Central memory CD4-positive, alpha-beta T cell (primary cell): Measurements from ENCODE around the gene KRTAP4-1.
"Not testable (repeated sequence)": the region's sequence is repeated elsewhere in the genome, so short reads cannot be mapped to it uniquely, and the experiment has no call there.

Source experiments
- DNase-seq: peaks from one replicate; pipeline ENCODE4 v3.0.0; 2022
- total RNA-seq, 3 experiments: gene quantifications; one replicate each; lab custom pipeline; 2026; lab: John Stamatoyannopoulos, UW

KRTAP4-1 gene
- 0 reads per million in 3 experiments for total RNA-seq

DNA sequence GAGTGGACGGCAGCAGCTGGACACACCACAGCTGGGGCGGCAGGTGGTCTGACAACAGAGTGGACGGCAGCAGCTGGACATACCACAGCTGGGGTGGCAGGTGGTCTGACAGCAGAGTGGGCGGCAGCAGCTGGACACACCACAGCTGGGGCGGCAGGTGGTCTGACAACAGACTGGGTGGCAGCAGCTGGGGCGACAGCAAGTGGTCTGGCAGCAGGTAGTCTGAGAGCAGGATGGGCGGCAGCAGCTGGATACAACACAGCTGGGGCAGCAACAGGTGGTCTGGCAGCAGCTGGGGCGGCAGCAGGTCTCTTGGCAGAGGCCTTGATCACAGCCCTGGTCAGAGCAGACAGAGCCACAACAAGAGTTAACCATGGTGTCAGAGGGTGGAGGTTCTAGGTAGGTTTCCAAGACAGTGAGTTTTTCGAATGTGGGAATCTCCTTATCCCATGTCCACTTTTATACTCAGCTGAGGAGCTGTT, at the start of gene KRTAP4-1:
Gene KRTAP4-1 (minus strand): TSS at position 432 of the 482 bp plus-strand sequence. CDS start 57 bp downstream, at position 375.
- DNase-seq, result no peak

DNA sequence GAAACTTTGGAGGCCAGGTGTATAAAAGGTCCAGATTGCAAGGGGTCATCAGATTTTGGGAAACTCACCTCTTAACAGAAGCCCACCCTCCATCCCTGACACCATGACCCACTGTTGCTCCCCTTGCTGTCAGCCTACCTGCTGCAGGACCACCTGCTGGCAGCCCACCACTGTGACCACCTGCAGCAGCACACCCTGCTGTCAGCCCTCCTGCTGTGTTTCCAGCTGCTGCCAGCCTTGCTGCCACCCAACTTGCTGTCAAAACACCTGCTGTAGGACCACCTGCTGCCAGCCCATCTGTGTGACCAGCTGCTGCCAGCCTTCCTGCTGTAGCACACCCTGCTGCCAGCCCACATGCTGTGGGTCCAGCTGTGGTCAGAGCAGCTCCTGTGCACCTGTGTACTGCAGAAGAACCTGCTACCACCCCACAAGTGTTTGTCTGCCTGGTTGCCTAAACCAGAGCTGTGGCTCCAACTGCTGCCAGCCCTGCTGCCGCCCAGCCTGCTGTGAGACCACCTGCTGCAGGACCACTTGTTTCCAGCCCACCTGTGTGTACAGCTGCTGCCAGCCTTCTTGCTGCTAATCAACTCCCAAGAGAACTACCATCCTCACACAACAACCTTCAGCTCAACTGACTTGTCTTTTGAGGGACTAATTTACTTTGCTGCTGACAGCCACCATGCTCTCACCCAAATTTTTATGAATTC, 47.8 kb upstream of the KRTAP4-1 start, which contains the start of gene KRTAP9-3:
Gene KRTAP9-3 (plus strand): TSS at position 51 of the 707 bp plus-strand sequence. CDS start 53 bp downstream, at position 104.
- DNase-seq, result not testable (repeated sequence)

DNA sequence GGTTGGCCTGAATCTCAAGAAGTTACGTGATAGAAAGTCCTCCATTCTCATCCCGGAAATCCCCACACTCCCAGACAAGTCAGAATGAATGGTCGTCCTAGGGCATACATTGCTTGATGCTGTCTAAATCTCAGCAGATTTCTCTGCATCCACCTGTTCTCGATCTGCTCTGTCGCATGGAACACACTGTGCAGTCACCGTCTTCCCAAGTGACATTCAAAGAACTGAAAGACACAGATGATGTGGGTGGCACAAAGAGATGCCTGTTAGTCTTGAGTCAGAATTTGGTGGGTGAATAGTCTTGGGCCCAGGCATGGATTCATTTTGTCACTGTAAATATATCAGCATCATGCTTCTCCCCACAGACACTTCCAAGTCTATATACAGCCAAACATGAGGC, 47.0 kb upstream of the KRTAP4-1 start:
- no peak for DNase-seq

DNA sequence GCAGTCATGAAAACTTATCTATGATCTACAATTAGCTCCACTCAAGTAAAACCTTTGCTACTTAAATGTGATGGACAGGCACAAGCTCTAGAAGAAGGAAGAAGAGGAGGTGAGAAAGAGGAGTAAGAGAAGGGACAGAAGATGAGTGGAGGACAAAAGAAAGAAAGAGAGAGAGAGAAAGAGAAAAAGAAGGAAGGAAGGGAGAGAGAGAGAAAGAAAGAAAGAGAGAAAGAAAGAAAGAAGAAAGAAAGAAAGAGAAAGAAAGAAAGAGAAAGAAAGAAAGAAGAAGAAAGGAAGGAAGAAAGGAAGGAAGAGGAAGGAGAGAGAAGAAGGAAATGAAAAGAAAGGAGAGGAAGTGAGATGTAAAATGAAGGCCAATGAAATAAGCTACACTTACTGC, 45.4 kb upstream of the KRTAP4-1 start:
- no peak for DNase-seq

DNA sequence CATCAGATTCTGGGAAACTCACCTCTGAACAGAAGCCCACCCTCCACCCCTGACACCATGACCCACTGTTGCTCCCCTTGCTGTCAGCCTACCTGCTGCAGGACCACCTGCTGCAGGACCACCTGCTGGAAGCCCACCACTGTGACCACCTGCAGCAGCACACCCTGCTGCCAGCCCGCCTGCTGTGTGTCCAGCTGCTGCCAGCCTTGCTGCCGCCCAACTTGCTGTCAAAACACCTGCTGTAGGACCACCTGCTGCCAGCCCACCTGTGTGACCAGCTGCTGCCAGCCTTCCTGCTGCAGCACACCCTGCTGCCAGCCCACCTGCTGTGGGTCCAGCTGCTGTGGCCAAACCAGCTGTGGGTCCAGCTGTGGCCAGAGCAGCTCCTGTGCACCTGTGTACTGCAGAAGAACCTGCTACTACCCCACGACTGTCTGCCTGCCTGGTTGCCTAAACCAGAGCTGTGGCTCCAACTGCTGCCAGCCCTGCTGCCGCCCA, 41.9 kb upstream of the KRTAP4-1 start, which contains the start of gene KRTAP9-2:
Gene KRTAP9-2 (plus strand): TSS at position 51 of the 498 bp plus-strand sequence. CDS start 7 bp downstream, at position 58.
- not testable (repeated sequence) for DNase-seq

DNA sequence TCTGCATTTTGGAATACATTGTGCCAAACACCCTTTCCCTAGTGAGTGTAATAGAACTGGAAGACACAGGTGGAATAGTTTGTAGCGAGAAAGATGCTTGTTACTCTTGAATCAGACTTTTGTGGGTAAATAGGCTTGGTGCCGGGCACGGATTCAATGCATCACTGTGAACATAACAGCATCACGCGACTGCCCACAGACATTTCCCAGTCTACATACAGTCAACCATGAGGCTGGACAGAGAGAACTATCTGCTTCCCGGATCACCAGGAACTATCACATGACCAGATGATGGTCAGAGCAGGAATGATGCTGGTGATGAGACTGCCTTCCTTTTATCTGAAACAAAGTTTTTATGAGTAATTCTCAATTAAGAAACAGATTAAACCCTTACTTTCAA, 41.3 kb upstream of the KRTAP4-1 start:
- DNase-seq, result no peak

DNA sequence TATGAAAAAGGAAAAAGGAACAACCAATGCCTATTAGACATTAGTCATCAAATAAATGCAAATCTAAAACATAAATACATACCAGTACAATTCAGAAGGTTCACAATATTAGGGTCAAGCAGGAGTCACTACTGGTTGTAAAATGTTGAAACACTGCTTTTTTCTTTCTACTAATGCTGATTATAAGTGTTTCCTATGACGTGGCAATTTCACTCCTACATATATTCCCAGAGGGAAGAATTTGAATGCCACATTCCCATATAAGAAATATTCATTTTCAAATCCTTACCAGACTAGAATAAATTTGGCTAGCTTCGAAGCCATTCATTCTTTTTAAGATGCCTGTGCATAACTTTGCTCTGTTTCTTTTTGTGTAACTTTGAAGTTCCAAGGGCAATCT, 39.1 kb upstream of the KRTAP4-1 start:
- no peak for DNase-seq

DNA sequence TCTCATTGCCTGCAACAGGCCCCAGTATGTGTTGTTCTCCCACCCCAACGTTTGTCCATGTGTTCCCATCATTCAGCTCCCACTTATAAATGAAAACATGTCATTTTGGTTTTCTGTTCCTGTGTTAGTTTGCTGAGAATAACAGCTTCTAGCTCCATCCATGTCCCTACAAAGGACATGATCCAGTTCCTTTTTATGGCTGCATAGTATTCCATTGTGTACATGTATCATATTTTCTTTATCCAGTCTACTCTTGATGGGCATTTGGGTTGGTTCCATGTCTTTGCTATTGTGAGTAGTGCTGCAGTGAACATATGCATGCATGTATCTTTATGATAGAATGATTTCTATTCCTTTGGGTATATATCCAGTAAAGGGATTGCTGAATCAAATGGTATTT, 31.0 kb upstream of the KRTAP4-1 start:
- no peak for DNase-seq

DNA sequence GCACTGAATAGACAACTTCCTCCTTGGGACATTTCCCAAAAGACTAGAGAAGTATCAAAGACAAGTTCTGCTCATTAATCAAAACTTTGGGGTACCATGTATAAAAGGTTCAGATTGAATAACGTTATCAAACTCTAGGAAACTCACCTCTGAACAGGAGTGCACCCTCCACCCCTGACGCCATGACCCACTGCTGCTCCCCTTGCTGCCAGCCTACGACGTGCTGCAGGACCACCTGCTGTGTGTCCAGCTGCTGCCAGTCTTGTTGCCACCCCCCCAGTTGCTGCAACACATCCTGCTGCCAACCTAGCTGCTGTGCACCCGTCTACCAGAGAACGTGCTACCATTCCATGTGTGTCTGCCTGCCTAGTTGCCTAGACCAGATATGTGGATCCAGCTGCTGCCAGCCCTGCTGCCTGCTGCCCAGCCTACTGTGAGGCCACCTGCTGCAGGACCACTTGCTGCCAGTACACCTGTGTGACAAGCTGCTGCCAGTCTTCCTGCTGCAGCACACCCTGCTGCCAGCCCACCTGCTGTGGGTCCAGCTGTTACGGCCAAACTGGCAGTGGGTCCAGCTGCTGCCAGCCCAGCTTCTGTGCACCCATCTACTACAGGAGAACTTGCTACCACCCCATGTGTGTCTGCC, 27.9 kb upstream of the KRTAP4-1 start:
- DNase-seq, result no peak

DNA sequence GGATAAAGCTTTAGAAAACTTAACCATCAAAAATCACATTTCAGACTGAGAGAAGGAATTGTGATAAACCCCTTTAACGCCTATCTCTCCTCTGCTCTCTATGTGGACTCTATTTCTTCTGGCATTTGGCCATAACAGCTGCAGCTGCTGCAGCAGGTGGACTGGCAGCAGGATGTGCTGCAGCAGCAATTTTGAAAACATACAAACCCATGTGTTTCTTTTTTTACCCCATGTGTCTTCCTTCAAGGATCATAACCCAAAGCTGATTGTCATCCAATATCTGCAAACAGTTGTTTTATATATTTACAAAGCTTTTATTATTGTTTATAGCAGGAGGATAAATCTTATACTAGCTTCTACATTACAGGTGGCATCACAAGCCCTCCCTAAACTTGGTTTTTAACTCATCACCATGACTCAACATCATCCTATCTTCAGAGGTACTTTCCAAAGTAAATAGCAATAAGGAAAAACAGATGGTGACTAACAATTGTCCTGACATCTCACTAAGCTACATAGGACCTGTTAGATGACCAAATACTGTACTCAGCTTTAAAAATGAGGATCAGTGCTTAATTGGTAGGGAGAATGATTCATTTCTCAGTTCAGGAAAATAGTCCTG, 27.2 kb upstream of the KRTAP4-1 start:
- no peak for DNase-seq

DNA sequence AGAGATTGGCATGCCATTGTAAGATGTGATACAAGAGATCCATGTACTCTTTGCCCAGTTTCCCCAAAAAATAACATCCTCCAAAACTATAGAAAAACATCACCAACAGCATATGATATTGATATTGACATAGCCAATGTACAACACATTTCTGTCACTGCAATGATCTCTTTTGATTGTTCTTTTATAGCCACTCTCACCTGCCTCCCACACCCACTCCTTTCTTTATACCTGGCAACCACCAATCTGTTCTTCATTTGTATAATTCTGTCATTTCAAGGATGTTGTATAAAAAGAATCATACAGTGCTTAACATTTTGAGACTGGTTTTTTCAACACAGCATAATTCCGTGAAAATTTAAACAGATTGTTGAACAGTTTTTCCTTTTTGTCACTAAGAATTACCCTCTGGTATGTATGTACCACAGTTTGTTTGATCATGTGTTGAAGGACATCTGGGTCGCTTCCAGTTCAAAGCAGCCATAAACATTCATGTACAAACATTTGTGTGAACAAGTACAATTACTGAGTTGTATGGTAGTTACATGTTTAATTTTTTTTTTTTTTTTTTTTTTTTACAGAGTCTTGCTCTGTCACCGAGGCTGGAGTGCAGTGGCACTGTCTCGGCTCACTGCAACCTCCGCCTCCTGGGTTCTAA, 14.8 kb upstream of the KRTAP4-1 start:
- DNase-seq, result no peak

DNA sequence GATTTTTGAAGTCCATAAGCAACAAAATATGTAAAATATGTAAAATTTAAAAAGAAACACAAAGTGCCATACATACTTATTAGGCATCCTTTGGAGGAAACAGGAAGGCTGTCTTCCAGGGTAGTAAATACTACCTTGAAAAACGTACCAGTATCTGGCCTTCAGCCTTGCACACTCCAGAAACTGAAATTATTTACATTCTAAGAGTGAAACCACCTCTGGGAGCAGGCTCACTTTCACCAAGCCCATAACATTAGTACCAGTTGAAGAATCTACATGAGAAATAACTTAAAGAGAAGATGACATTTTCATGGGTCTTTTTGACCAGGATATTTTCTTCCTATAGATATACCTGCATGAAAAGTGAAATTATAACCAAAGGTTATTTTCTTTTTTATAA, 11.4 kb upstream of the KRTAP4-1 start:
- no peak for DNase-seq

DNA sequence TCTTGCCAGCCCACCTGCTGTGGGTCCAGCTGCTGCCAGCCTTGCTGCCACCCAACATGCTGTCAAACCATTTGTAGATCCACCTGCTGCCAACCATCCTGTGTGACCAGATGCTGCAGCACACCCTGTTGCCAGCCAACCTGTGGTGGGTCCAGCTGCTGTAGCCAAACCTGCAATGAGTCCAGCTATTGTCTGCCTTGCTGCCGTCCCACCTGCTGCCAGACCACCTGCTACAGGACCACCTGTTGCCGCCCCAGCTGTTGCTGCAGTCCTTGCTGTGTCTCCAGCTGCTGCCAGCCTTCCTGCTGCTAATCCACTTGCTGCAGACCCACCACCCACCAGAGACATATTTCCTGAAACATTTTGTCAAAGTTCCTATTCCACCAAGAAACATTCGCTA, 5.6 kb upstream of the KRTAP4-1 start:
- DNase-seq, result no peak

DNA sequence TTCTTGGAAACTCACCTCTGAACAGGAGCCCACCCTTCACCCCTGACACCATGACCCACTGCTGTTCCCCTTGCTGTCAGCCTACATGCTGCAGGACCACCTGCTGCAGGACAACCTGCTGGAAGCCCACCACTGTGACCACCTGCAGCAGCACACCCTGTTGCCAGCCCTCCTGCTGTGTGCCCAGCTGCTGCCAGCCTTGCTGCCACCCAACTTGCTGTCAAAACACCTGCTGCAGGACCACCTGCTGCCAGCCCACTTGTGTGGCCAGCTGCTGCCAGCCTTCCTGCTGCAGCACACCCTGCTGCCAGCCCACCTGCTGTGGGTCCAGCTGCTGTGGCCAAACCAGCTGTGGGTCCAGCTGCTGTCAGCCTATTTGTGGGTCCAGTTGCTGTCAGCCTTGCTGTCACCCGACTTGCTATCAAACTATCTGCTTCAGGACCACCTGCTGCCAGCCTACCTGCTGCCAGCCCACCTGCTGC, 5.2 kb upstream of the KRTAP4-1 start, which contains the start of gene KRTAP9-1:
Gene KRTAP9-1 (plus strand): TSS at position 51 of the 482 bp plus-strand sequence. CDS start 0 bp downstream, at position 51.
- DNase-seq, result not testable (repeated sequence)

DNA sequence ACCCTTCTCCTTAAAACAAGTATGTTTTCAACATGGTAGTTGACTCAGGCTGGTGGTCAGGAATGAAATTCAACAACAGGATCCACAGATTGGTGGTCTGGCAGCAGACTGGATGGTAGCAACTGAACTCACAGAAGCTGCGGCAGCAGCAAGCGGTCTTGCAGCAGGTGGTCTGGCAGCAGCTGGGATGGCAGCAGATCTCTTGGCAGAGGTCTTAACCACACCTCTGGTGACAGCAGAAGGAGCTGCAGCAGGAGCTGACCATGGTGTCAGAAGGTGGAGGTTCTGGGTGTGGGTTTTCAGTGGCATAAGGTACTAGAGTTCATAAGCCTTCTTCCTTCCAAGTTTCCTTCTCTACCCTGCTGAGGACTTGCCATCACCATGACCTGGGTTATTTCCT, 2.2 kb upstream of the KRTAP4-1 start:
- DNase-seq, result no peak

DNA sequence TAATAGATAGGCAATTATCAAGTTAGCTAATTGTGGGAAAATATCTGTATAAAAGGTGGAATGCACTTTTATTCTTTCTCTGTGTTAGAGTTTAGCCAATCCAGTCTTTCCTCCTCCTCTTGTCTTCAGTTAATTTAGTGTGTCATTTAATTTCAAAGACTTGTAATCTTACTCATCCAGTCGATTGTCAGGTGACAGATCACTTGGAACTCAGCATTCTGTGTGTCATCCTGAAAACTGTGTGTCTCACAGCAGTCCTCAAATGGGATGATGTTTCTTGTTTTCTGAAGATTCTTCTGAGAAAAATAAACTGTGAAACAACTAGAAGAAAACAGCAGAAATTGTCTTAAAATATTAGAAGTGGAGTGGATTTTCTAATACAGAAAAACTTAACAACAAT, 290 bp upstream of the KRTAP4-1 start:
- DNase-seq, result no peak

DNA sequence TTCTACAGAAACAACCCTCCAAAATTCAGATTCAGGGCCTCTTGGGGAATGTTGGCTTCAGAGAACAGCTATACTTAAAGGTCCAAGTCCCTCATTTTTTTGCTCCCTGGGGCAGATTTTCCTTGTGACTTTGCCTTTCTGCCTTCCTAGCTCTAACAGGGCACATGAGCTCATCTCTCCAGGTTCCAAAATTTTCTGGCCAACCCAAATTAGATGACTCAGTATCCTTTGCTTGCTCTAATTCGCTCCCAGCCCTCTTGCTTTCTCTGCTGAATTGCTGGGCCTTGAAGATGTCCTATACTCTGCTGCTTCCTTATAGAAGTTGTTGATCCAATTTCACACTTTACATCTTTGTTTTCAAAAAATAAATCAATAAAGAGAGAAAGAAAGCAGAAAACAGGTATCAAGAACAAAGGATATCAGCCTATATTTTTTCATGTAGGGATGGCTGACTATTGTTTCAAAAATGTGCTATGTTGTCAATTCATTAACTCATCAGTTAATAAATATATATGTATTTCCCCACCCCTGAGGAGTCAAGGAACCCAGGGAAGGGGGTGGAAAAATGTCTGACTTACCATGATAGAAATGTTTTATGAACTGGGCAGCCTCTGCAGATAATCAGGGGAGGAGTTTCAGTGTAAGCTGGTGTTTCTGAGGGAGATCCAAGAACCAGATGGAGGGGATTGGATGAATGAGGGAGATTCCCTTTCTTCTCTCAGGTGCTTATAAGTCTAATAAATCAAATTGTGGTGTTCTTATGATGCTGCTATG, 5.7 kb downstream of the KRTAP4-1 start:
- DNase-seq, result no peak

DNA sequence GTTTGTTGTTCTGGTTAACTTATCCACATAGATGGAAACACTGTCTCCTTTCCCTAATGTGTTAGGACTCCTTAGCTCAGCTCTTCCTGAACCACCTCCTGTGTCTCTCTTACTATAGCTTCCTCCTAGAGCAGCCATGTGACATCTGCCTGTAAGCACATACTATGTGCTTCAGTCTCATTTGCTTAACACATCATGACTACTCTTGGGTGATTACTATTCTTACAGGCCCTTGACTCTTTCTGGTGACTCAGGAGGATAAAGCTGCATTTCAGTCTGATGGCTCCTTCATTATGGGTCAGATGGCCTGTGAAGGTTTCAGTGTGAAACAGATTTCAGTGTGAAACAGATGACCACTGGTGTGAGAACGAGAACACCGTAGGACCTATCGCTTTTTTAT, 6.4 kb downstream of the KRTAP4-1 start:
- no peak for DNase-seq

DNA sequence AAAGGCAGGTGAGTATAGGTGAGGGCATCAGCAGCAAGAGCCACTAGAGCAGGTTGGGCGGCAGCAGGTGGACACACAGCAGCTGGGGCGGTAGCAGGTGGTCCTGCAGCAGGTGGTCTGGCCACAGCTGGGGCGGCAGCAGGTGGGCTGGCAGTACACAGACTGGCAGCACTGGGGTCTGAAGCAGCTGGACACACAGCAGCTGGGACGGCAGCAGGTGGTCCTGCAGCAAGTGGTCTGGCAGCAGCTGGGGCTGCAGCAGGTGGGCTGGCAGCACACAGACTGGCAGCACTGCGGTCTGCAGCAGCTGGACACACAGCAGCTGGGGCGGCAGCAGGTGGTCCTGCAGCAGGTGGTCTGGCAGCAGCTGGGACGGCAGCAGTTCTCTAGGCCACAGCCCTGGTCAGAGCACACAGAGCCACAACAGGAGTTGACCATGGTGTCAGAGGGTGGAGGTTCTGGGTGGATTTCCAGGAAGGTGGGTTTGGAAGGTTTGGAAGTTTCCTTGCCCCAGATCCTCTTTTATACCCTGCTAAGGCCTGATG, 6.9 kb downstream of the KRTAP4-1 start, which contains the start of gene KRTAP4-2:
Gene KRTAP4-2 (minus strand): TSS at position 495 of the 545 bp plus-strand sequence. CDS start 57 bp downstream, at position 438.
- no peak for DNase-seq

DNA sequence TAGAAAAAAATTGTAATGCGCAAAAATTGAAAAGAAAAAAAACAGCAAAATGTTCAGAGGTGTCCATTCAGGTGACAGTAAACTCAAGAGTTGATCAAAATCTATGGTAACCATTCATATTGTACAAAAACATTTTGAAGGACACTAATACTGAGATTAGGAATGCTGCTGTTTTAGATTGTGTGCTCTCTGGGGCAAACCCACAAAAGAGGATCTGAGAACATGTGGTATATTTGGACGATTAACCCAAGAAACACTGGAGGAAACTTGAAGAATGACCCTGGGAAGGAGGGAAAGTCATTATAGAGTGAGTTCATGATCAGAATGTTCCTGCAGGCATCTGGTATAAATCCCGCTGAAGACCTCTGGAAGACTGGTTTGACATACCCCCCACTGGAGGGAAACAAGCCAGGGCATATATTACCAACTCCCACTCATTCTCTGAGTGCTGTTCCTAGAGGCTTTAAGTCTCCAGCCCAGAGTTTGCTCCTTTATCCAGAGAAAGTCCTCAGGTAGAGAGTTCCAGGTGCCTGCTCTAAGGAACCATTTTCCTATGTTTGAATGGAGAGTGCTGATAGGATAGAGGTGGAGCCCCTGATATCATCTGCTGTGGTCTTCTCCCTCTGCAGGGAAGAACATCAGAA, 7.8 kb downstream of the KRTAP4-1 start:
- no peak for DNase-seq

DNA sequence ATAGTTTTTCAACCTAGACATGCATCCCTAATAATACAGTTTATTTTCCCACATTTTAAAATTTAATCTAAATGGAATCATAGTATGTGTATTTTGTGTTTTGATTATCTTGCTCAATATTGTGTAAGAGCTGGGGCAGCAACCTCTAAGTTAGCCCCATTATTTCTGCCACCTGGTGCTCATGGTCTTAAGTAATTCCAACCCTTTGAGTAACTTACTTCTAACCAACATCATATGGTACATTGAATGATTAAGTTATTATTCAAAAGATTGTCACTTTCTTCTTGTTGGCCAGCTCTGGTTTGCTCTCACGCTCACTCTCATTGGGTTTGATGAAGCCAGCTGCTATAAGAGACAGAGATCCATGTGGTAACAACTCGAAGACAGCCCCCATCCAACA, 12.8 kb downstream of the KRTAP4-1 start:
- no peak for DNase-seq
